ENCODE data around the gene DUOX2. TPM values are rescaled to one million over a fixed set of nuclear protein-coding genes. Genes with fewer than 3 reads are reported as not detected.

Gene DUOX2
- total and polyA plus RNA-seq, 2 donors from 2014 or later: 0.26 to 0.28 TPM

- Histone ChIP-seq H3K4me1 (ENCODE audit: control insufficient read depth in 2 of 3, insufficient read depth in 2 of 3, low read depth in 1 of 3, low read length in 3 of 3) (no peaks in the 10 kb centered on the region), H3K27ac (ENCODE audit: low read depth in 2 of 2, low read length in 2 of 2) (no peak overlapping the region), H3K9ac (ENCODE audit: low read length in 3 of 3) (no peak overlapping the region), H3K36me3 (ENCODE audit: control insufficient read depth in 2 of 3, insufficient read depth in 3 of 3, low read length in 3 of 3) (no peaks in the 10 kb centered on the region), H3K4me3 (ENCODE audit: low read length in 3 of 3) (no peak overlapping the region), H3K27me3 (ENCODE audit: control insufficient read depth, insufficient read depth, low read length) (no peaks in the 10 kb centered on the region), H3K9me3 (ENCODE audit: control insufficient read depth in 2 of 3, insufficient read depth in 1 of 3, low read length in 3 of 3) (no peaks in the 10 kb centered on the region)
- no peak for FAIRE-seq
- no peak for TF ChIP-seq CTCF (IDR thresholded peaks at IDR 0.05; ENCODE audit: borderline replicate concordance, extremely low read depth, insufficient read depth)
- intact Hi-C loops (cut with DNase I): no loop called here
- no peak for DNase-seq
These were observed 16.5 kb downstream of the DUOX2 start for GRCh38 chr15:45097466-45097865.

DNA sequence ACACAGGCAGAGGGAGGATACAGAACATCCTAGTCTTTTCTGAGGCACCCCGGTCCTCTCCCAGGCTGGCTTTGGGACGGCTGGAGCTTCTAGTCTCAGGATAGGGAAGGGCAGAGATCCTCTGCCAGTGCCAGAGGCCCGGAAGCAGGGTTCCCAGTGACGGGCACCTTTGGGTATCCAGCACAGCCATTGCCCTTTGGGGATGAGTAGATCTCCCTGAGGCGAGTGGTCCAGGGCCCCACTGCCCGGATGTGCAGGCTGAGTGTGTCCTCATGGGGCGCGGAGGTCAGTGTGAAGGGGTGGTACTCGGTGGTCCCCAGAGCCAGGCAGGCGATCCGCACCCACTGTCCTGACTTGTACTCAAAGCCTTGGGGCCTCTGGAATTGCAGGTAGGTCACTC lies 18.3 kb downstream of the DUOX2 start:
- H3K9ac ChIP-seq (ENCODE audit: low read length in 3 of 3): no peak overlapping the region
- DNase-seq (no peak), FAIRE-seq (no peak)
- H3K27ac ChIP-seq (ENCODE audit: low read depth in 2 of 2, low read length in 2 of 2): no peak overlapping the region
- intact Hi-C loops (cut with DNase I): no loop called here
- no peaks in the 10 kb centered on the region for H3K27me3 ChIP-seq (ENCODE audit: control insufficient read depth, insufficient read depth, low read length)
- no peak for TF ChIP-seq CTCF (IDR thresholded peaks at IDR 0.05; ENCODE audit: borderline replicate concordance, extremely low read depth, insufficient read depth)
- no peaks in the 10 kb centered on the region for H3K4me1 ChIP-seq (ENCODE audit: control insufficient read depth in 2 of 3, insufficient read depth in 2 of 3, low read depth in 1 of 3, low read length in 3 of 3)
- no peaks in the 10 kb centered on the region for H3K9me3 ChIP-seq (ENCODE audit: control insufficient read depth in 2 of 3, insufficient read depth in 1 of 3, low read length in 3 of 3)
- H3K36me3 ChIP-seq (ENCODE audit: control insufficient read depth in 2 of 3, insufficient read depth in 3 of 3, low read length in 3 of 3): no peaks in the 10 kb centered on the region
- H3K4me3 ChIP-seq (ENCODE audit: low read length in 3 of 3): no peak overlapping the region

- Histone ChIP-seq H3K9me3 (ENCODE audit: control insufficient read depth in 2 of 3, insufficient read depth in 1 of 3, low read length in 3 of 3) (no peaks in the 10 kb centered on the region), H3K4me3 (ENCODE audit: low read length in 3 of 3) (no peak overlapping the region), H3K27ac (ENCODE audit: low read depth in 2 of 2, low read length in 2 of 2) (no peak overlapping the region), H3K27me3 (ENCODE audit: control insufficient read depth, insufficient read depth, low read length) (no peaks in the 10 kb centered on the region), H3K4me1 (ENCODE audit: control insufficient read depth in 2 of 3, insufficient read depth in 2 of 3, low read depth in 1 of 3, low read length in 3 of 3) (no peaks in the 10 kb centered on the region), H3K36me3 (ENCODE audit: control insufficient read depth in 2 of 3, insufficient read depth in 3 of 3, low read length in 3 of 3) (no peaks in the 10 kb centered on the region), H3K9ac (ENCODE audit: low read length in 3 of 3) (no peak overlapping the region)
- intact Hi-C loops (cut with DNase I): no loop called here
- FAIRE-seq (no peak), DNase-seq (peak in 1 of 5 donors; percentile 67)
- no peak for TF ChIP-seq CTCF (IDR thresholded peaks at IDR 0.05; ENCODE audit: borderline replicate concordance, extremely low read depth, insufficient read depth)
These were observed 19.6 kb downstream of the DUOX2 start for GRCh38 chr15:45094358-45094730.

Data from kidney (tissue), 14 donors.